GM18867 (cell line): Measurements from ENCODE around the gene VPS51.
"Not testable (repeated sequence)": the region's sequence is repeated elsewhere in the genome, so short reads cannot be mapped to it uniquely, and the experiment has no call there.

Experiments
- ATAC-seq: cut with Tn5 transposase; IDR thresholded peaks from one replicate; pipeline ENCODE4 v1.9.1; 2021; ENCODE audit warnings: mild to moderate bottlenecking, moderate library complexity; ENCODE audit not compliant: unreplicated experiment

Gene VPS51

DNA sequence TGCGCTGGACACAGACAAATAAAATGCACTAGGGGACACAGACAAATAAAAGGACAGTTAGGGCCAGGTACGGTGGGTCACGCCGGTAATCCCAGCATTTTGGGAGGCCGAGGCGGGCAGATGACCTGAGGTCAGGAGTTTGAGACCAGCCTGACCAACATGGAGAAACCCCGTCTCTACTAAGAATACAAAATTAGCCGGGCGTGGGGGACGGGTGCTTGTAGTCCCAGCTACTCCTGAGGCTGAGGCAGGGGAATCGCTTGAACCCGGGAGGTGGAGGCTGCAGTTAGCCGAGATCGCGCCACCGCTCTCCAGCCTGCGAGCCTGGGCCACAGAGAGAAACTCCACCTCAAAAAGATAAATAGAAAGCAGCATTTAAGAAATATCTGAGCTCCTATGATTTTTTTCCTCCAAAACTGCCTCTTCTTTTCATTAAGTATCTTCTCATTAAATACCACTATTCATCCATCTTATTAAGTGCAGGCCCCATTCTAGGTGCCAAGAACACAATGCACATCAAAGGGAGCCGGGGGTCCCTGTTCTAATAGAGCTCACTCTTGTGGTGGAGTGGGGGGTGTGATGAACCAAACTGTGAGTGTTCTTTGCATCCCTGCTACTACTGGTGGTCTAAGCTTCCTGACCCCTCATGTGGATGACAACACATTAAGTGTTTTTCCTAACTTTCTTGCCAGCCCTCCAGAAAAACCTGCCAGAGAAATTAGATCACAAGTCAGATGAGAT is 22.3 kb downstream of the VPS51 start:
- ATAC-seq, result no peak

DNA sequence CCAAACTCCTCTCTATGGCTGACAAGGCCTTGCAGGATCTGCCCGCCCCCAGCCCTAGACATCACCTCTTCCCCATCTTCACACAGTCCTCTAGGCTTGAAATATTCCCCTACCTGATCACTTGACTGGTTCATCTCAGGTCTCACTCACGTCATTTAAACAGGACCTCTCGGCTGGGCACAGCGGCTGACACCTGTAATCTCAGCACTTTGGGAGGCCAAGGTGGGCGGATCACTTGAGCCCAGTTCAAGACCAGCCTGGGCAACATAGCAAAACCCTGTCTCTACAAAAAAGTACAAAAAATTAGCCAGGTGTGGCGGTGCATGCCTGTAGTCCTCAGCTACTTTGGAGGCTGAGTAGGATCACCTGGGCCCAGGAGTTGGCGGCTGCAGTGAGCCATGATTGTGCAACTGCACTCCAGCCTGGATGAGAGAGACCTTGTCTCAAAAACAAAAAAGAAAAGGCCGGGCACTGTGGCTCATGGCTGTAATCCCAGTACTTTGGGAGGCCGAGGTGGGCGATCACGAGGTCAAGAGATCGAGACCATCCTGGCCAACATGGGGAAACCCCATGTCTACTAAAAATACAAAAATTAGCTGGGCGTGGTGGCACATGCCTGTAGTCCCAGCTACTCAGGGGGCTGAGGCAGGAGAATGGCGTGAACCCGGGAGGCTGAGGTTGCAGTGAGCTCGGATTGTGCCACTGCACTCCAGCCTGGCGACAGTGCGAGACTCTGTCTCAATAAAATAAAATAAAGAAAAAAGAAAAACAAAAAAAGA is 23.1 kb downstream of the VPS51 start:
- not testable (repeated sequence) for ATAC-seq

DNA sequence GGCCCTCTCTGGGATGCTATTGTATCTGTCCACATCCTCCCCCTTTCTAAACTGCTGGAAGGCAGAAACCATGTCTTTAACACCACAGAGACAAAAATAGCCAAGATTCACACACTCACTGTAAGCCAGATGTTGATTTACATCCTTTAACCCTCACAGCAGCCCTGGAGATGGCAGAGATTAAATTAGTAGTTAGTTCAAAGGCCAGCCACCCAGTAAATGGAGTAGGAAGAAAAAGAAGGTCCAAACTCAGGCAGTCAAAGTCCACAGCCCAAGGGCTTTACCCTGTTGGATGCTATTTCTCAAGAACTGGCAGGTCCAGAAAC is 23.6 kb downstream of the VPS51 start:
- ATAC-seq, result no peak

DNA sequence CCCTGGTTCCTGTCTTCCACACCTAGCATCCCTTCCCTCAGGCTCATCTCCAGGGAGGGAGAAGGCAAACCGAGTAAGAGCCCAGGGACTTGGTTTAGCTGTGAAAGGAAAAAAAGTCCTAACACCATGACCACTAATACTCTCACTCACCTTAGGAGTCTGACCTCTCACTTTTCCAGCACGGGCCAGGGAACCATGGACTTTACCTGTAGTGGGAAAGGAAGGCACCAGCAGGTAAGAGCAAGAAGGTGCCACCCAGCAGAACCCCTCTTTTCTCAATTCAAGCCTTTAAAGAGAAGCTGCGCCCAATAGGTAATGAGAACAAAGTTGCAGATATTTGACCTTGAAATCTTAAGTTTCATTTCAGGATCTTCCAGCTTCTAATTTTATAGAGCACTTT is 24.8 kb downstream of the VPS51 start:
- no peak for ATAC-seq

DNA sequence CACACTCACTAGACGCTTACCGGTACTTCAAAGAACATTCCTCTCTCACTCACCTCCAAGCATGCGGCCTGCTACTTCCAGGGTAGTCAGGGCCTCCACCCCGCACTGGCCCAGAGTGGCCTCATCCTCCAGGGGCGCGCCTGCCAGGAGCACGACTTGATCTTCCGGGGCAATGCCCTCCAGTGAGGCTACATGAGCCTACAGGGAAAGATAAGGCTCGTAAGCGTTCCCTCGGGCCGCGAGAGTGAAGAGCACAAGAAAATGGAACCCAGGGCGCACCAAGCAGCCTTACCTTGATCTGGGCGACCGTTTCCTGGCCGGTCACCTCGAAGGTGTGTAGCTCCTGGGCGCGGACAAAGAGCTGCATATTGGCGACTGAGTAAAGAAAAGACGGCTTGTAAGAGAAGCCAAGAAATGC is 25.4 kb downstream of the VPS51 start:
- no peak for ATAC-seq

DNA sequence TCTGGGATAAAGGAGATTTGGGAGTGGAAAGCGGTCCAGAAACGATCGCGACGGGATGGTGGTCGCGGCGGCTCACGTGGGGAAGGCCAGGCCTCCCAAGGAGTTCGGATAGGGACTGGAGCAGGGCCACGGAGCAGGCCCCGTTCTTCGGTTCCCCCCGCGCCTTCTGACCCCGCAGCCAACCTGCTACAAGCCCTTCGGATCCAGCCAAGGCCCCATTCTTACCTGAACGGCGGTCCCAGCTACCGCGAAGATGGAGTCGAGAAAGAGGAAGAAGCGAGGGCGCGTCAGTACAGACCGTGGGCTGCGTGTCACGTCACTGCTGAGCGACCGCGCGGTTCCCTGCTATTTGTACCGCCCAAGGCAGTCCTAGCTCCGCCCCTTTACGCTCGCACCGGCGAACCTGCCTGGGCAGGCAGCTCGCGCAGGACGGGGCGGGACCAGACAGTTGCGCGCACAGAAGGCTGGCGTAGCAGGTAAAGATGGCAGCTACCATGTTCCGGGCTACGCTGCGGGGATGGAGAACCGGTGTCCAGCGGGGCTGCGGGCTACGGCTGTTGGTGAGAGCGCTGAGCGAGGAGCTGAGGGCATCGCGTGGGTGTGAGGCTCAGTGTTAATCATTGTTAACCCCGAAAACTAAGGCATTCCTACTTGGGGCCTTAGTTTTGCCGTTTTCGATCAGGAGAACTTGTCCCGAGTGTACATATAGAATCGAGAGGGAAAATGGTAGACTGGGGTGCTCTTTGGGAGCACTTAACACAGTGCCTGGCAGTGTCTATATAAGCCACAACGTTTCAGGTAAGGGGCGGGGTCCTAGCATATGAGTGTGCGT is 26.1 kb downstream of the VPS51 start, which contains the start of the genes FAU and MRPL49:
Gene FAU (minus strand): TSS at position 270 of the 832 bp plus-strand sequence. CDS start 321 bp downstream, outside the sequence.
Gene MRPL49 (plus strand): TSS at position 457 of the 832 bp plus-strand sequence. CDS start 26 bp downstream, at position 483.
- ATAC-seq, result peak; percentile 61

DNA sequence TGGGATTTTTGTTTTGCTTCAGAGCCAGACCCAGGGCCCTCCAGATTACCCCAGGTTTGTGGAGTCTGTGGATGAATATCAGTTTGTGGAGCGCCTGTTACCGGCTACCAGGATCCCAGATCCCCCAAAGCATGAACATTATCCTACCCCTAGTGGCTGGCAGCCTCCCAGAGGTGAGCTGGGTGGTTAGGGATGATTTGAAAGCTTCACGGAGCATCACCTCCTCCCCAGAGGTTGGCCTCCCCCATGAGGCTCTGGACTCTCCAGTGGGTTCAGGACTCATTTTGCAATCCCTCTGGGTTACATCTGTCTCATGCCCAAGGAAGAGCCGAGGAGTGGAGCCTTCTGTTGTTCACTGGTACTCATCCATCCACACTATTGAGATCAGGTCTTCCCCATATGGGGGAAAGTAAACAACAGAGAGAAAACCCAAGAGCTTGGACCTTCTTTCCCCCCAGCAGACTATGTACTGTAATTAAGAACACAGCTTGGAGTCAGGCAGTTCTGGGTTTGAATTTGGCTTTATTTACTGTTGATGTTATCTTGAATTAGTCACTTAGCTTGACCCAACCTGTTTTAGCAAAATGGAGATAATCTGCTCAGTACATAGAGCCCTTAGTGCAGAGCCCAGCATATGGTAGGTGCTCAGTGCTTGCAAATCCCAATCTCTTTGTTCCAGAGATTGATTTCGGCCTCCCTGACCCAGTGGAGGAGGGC is 28.6 kb downstream of the VPS51 start:
- ATAC-seq, result no peak

DNA sequence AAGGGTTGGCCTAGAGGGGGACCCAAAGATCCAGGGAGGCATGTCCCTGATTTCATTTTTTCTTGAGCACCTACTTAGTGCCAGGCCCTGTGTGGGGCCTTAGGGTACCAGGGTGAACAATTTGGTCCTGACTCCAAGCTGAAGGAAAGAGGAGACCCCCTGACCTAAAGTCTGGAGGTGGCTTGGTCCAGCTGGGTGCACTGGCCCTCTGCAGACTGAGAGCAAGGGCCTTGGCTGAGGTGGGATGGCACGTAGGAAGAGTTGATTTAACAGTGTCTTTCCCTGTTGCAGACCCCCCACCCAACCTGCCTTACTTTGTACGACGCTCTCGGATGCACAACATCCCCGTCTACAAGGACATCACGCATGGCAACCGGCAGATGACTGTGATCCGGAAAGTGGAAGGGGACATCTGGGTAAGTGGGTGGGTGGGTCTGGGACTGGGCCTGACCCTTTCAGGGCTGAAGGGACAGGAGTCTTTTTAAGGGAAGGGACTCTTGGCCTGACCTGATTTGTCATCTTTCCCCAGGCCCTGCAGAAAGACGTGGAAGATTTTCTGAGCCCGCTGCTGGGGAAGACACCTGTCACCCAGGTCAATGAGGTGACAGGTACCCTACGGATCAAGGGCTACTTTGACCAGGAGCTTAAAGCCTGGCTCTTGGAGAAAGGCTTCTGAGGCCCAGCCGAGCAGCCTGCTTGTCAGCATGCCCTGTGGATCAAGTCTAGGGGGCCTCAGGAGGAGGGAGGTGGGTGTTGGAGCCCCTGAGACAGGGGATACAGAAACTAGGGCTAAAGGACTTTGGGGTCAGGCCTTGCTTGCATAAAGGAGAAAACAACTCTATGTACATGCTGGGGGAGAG is 29.4 kb downstream of the VPS51 start:
- ATAC-seq, result no peak

DNA sequence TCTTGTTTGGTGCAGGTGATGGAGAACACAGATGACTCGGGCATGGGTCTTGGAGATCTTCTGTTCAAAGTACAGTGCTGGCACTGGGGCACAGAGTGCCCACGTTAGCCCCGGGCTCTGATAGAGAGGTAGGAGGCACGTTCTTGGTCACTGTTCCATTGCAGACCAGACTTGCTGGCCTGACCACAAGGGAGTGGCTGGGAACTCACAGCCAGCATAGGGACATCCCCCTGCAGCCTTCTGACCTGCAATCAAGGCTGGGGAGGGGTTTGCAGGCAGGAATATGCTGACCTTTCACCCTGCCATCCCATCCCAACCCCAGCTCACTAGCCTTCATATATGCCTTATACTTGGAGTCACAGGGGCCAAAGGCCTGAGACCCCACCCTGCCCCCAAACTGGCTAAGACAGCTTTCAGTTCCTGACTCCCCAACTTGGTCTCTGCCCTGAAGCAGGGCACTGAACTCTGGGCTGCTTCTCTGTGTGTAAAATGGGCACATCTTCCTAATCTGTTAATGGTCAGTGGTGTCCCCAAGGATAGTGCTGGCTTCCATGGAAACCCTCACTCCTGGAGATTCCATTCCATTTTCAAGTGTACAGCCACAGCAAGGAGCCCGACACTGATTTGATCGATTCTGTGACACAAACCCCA is 30.7 kb downstream of the VPS51 start:
- no peak for ATAC-seq

DNA sequence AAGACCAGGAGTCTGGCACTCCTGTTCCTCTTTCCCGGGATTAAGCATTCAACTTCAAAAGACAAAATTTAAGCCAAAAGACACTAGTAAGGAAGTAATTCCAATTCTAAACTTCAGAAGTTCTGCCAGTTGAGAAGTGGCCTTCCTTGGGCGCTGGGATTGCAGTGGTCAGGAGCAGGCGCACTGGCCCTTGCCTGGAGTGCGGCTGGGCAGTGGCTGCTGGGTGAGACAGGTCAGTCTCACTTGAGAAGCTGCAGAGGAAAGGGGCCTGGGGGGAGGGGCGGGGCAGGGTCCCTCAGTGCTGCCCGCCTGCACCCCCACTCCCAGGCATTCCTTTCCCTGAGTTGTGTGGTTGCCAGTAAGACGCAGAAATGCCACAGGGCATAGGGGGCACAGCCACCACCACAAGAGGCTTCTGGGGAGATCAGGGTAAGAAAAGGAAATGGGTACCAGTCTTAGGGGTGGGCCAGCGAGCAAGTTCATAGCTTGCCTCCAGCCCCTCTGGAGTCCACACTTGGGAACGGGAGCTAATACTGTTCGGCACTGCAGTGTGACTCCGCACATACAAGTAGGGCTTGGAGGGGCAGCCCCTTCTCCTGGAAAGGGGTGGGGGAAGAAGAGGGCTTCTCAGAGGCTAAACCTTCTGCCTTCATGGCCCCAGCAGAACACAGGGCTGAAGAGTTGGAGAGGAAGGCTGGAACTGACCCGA is 31.6 kb downstream of the VPS51 start:
- ATAC-seq, result no peak

DNA sequence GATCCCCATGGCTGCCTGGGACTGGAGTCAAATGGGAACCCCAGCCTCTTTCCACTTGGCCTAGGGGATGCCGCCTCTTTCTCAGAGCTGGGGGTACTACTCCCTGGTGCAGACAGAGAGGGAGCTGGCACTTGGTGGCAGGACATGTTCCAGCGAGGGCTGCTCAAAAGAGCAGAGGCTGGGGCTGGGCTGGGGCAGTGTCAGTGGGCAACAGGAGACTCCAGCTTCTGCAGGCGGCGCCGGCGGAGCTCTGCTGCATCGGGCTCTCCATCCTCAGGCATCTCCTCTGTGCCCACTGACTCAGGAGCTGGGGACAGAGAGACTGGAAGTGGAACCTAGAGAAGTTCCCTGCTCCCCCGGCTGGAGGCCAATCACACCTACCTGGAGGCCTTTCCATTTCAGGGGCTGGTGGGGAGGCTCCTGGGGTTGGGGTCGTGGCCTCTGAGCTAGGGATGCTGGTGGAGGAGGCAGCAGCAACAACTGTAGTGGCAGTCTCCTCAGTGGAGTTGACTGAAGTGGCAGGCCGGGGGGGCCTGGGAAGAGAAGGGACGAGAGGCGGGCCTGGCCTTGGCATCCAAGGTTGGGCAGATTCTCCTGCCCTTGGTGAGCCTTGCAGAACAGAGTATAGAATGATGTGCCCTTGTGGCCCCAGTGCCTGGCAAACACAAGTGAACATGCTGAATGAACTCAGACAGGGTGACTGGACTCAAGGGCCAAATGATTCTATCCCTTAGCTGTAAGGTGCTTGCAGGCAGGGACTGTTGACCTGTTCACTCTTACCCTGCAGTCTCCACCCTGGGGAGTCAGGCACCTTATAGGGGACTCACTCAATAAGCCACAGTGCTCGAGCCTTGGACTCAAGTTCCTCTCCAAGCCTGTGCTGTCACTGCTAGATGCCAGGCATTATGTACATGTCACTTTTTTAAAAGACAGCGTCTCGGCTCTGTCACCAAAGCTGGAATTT is 32.5 kb downstream of the VPS51 start:
- ATAC-seq, result no peak

DNA sequence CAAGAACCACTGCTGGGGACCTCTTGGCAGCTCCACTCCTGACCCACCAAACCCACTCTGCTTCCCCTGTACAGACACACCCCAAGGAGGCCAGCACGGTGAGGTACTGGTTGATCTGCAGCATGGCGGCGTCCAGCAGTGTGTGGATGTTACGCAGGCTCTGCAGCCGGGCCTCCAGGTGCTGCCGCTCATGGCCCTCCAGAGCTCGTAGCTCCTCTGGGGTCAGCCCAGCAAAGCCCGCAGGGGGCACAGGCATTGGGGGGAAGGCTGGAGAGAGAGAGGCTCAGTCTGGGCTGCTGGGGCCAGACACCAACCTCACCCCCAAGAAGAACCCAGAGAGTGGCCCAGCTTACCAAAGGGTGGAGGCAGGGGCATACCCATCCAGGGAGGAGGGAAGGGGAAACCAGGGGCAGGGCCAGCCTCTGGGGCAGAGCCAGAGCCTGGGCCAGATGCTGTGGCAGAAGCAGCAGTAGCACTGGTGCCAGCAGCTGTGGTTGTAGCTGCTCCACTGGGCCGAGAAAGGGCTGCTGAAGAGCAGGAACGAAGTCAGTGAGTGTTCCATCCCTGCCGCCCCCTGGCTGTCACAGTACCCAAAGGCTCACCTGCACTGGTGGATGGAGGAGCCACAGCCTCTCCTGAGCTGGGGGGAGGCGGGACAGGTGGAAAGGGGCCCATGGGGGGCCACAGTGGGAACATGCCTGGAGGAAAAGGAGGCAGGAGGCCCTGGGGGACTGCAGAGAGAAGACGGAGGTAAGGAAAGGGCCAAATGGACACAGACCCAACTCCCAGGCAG is 33.8 kb downstream of the VPS51 start:
- ATAC-seq, result no peak

DNA sequence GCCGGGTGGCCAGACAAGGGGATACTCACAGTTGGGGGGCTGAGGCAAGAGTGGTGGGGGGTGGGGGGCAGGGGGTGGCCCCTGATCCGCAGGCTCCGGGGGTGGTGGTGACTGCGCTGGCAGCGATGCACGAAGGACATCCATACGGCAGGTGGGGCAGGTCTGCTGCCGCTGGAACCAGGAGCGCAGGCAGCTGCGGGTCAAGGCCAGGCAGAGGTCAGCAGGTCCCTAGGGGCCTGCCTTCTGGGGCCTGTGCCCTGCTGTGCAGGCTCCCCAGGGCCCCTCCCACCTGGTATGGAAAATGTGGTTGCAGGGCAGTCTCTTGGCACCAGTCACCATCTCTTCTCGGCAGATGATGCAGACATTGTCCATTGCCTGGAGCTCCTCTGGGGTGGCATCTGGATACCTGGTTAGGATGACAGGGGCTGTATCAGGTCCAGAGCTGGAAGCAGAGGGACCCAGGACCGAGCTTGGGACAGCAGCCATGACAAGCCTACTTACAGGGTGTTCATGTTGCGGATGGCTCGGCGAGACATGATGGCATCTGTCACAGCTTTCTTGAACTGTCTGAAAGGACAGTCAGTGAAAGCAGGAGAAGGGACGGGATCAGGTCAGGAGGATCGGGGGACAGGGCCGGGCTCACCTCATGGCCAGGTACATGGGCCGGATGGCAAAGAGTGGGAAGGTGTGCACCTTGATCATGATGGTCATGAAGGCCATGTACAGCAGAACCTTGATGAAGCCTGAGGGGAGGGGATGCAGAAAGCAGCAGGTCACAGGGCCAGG is 34.8 kb downstream of the VPS51 start:
- no peak for ATAC-seq

DNA sequence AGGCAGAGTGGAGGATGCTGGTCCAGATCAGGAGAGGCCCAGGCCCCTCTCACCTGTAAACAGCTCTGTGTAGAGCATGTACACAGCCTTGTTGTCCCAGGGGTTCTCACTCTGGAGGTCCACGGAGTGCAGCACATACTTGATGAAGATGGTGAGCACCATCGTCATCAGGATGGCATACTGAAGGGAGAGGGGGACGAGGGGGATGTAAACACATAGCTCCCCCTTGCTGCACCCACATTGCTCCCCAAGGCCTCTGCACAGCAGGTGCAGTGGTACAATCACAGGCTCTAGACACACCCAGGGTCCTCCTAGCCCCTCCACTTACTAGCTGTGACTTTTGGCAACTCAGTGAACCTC is 35.4 kb downstream of the VPS51 start:
- ATAC-seq, result no peak

DNA sequence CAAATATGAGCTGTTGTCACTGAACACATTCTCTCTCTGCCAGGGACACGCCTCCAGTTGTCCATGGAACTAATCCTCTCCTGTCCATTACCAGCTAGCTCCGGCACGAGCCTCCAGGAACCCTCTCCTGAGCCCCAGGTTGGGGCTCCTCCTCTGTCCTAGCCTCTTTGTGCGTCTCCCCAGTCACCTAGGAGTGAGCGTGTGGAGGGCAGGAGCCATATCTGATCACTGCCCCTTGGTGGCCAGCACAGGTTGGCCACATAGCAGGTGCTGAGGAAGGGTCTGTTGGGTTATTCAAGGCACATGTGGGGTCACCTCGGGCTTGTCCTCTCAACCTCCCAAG is 35.9 kb downstream of the VPS51 start:
- ATAC-seq, result no peak
